Measurements from ENCODE around the gene FBXO10. TPM values are rescaled to one million over a fixed set of nuclear protein-coding genes. Genes with fewer than 3 reads are reported as not detected.

Gene FBXO10
- total and polyA plus RNA-seq, 2 donors from 2014 or later: 6.2 to 6.7 TPM

- no peaks in the 10 kb centered on the region for H3K36me3 ChIP-seq (ENCODE audit: control insufficient read depth in 2 of 3, insufficient read depth in 3 of 3, low read length in 3 of 3)
- no peak for DNase-seq
- H3K9ac ChIP-seq (ENCODE audit: low read length in 3 of 3): no peak overlapping the region
- H3K27me3 ChIP-seq (ENCODE audit: control insufficient read depth, insufficient read depth, low read length): no peaks in the 10 kb centered on the region
- no peak overlapping the region for H3K27ac ChIP-seq (ENCODE audit: low read depth in 2 of 2, low read length in 2 of 2)
- no peaks in the 10 kb centered on the region for H3K9me3 ChIP-seq (ENCODE audit: control insufficient read depth in 2 of 3, insufficient read depth in 1 of 3, low read length in 3 of 3)
- no peaks in the 10 kb centered on the region for H3K4me1 ChIP-seq (ENCODE audit: control insufficient read depth in 2 of 3, insufficient read depth in 2 of 3, low read depth in 1 of 3, low read length in 3 of 3)
- H3K4me3 ChIP-seq (ENCODE audit: low read length in 3 of 3): no peak overlapping the region
- TF ChIP-seq CTCF (IDR thresholded peaks at IDR 0.05; ENCODE audit: borderline replicate concordance, extremely low read depth, insufficient read depth): no peak
- intact Hi-C loops (cut with DNase I): no loop called here
- FAIRE-seq: no peak
Measured at GRCh38 chr9:37611014-37611413, 34.8 kb upstream of the FBXO10 start.

GRCh38 chr9:37609735-37610397, 33.7 kb upstream of the FBXO10 start:
- no peak overlapping the region for H3K4me3 ChIP-seq (ENCODE audit: low read length in 3 of 3)
- no peaks in the 10 kb centered on the region for H3K36me3 ChIP-seq (ENCODE audit: control insufficient read depth in 2 of 3, insufficient read depth in 3 of 3, low read length in 3 of 3)
- FAIRE-seq (no peak), DNase-seq (no peak)
- no peaks in the 10 kb centered on the region for H3K9me3 ChIP-seq (ENCODE audit: control insufficient read depth in 2 of 3, insufficient read depth in 1 of 3, low read length in 3 of 3)
- intact Hi-C loops (cut with DNase I): no loop called here
- no peaks in the 10 kb centered on the region for H3K4me1 ChIP-seq (ENCODE audit: control insufficient read depth in 2 of 3, insufficient read depth in 2 of 3, low read depth in 1 of 3, low read length in 3 of 3)
- TF ChIP-seq CTCF (IDR thresholded peaks at IDR 0.05; ENCODE audit: borderline replicate concordance, extremely low read depth, insufficient read depth): no peak
- H3K9ac ChIP-seq (ENCODE audit: low read length in 3 of 3): no peak overlapping the region
- no peaks in the 10 kb centered on the region for H3K27me3 ChIP-seq (ENCODE audit: control insufficient read depth, insufficient read depth, low read length)
- no peak overlapping the region for H3K27ac ChIP-seq (ENCODE audit: low read depth in 2 of 2, low read length in 2 of 2)

- FAIRE-seq: no peak
- intact Hi-C loops (cut with DNase I): no loop called here
- Histone ChIP-seq H3K27ac (ENCODE audit: low read depth in 2 of 2, low read length in 2 of 2) (no peak overlapping the region), H3K27me3 (ENCODE audit: control insufficient read depth, insufficient read depth, low read length) (no peaks in the 10 kb centered on the region), H3K4me1 (ENCODE audit: control insufficient read depth in 2 of 3, insufficient read depth in 2 of 3, low read depth in 1 of 3, low read length in 3 of 3) (no peaks in the 10 kb centered on the region), H3K4me3 (ENCODE audit: low read length in 3 of 3) (no peak overlapping the region), H3K36me3 (ENCODE audit: control insufficient read depth in 2 of 3, insufficient read depth in 3 of 3, low read length in 3 of 3) (no peaks in the 10 kb centered on the region), H3K9me3 (ENCODE audit: control insufficient read depth in 2 of 3, insufficient read depth in 1 of 3, low read length in 3 of 3) (no peaks in the 10 kb centered on the region), H3K9ac (ENCODE audit: low read length in 3 of 3) (no peak overlapping the region)
- TF ChIP-seq CTCF (IDR thresholded peaks at IDR 0.05; ENCODE audit: borderline replicate concordance, extremely low read depth, insufficient read depth): no peak
- DNase-seq: no peak
Measured at GRCh38 chr9:37608250-37608649, 32.1 kb upstream of the FBXO10 start.

- no peaks in the 10 kb centered on the region for H3K9me3 ChIP-seq (ENCODE audit: control insufficient read depth in 2 of 3, insufficient read depth in 1 of 3, low read length in 3 of 3)
Measured at GRCh38 chr9:37604296-37604695, 28.1 kb upstream of the FBXO10 start.

More at GRCh38 chr9:37604296-37604695, 28.1 kb upstream of the FBXO10 start:
- no peak overlapping the region for H3K4me3 ChIP-seq (ENCODE audit: low read length in 3 of 3)
- no peak overlapping the region for H3K9ac ChIP-seq (ENCODE audit: low read length in 3 of 3)
- intact Hi-C loops (cut with DNase I): no loop called here
- no peak for FAIRE-seq
- H3K27me3 ChIP-seq (ENCODE audit: control insufficient read depth, insufficient read depth, low read length): no peaks in the 10 kb centered on the region
- no peak for DNase-seq
- no peak overlapping the region for H3K27ac ChIP-seq (ENCODE audit: low read depth in 2 of 2, low read length in 2 of 2)
- TF ChIP-seq CTCF (IDR thresholded peaks at IDR 0.05; ENCODE audit: borderline replicate concordance, extremely low read depth, insufficient read depth): no peak
- no peaks in the 10 kb centered on the region for H3K4me1 ChIP-seq (ENCODE audit: control insufficient read depth in 2 of 3, insufficient read depth in 2 of 3, low read depth in 1 of 3, low read length in 3 of 3)
- no peaks in the 10 kb centered on the region for H3K36me3 ChIP-seq (ENCODE audit: control insufficient read depth in 2 of 3, insufficient read depth in 3 of 3, low read length in 3 of 3)
